ENCODE data around the gene PDZD4. TPM values are rescaled to one million over a fixed set of nuclear protein-coding genes. Genes with fewer than 3 reads are reported as not detected.

The PDZD4 gene
- total RNA-seq, 1 donor: 0.43 TPM

GRCh38 chrX:153803211-153804099 is 26.9 kb downstream of the PDZD4 start:
- no peak for TF ChIP-seq CTCF (IDR thresholded peaks at IDR 0.05; ENCODE audit: insufficient read depth, low read depth, low read length)
- H3K4me3 ChIP-seq (ENCODE audit: low read depth, low read length): no peak overlapping the region
- no peak for DNase-seq (ENCODE audit: low read depth)

- H3K4me3 ChIP-seq (ENCODE audit: low read depth, low read length): no peak overlapping the region
- no peak for TF ChIP-seq CTCF (IDR thresholded peaks at IDR 0.05; ENCODE audit: insufficient read depth, low read depth, low read length)
- no peak for DNase-seq (ENCODE audit: low read depth)
Measured at GRCh38 chrX:153802513-153803045, 27.8 kb downstream of the PDZD4 start.

- no peak for DNase-seq (ENCODE audit: low read depth)
- no peak for TF ChIP-seq CTCF (IDR thresholded peaks at IDR 0.05; ENCODE audit: insufficient read depth, low read depth, low read length)
- no peak overlapping the region for H3K4me3 ChIP-seq (ENCODE audit: low read depth, low read length)
Measured at GRCh38 chrX:153801669-153802068, 28.7 kb downstream of the PDZD4 start.

GRCh38 chrX:153800746-153801145 is 29.6 kb downstream of the PDZD4 start:
- DNase-seq (ENCODE audit: low read depth): no peak
- no peak for TF ChIP-seq CTCF (IDR thresholded peaks at IDR 0.05; ENCODE audit: insufficient read depth, low read depth, low read length)

GRCh38 chrX:153800177-153800722 is 30.1 kb downstream of the PDZD4 start:
- no peak overlapping the region for H3K4me3 ChIP-seq (ENCODE audit: low read depth, low read length)
- no peak for DNase-seq (ENCODE audit: low read depth)
- TF ChIP-seq CTCF (IDR thresholded peaks at IDR 0.05; ENCODE audit: insufficient read depth, low read depth, low read length): no peak

More at GRCh38 chrX:153800746-153801145, 29.6 kb downstream of the PDZD4 start:
- no peak overlapping the region for H3K4me3 ChIP-seq (ENCODE audit: low read depth, low read length)

- no peak overlapping the region for H3K4me3 ChIP-seq (ENCODE audit: low read depth, low read length)
- TF ChIP-seq CTCF (IDR thresholded peaks at IDR 0.05; ENCODE audit: insufficient read depth, low read depth, low read length): no peak
Measured at GRCh38 chrX:153799326-153799725, 31.0 kb downstream of the PDZD4 start.

More at GRCh38 chrX:153799326-153799725, 31.0 kb downstream of the PDZD4 start:
- DNase-seq (ENCODE audit: low read depth): no peak

All from fibroblast of villous mesenchyme (primary cell).